ENCODE data around the gene C9orf43. TPM values are rescaled to one million over a fixed set of nuclear protein-coding genes. Genes with fewer than 3 reads are reported as not detected.

C9orf43 gene
- total RNA-seq, 1 experiment from 2014 or later, result 0.82 TPM

- Histone ChIP-seq H3K79me2 (ENCODE audit: low read length) (no peaks in the 10 kb centered on the region), H3K4me1 (ENCODE audit: low read length) (no peaks in the 10 kb centered on the region), H3K4me2 (ENCODE audit: low read depth, low read length, poor library complexity, severe bottlenecking) (no peak overlapping the region), H4K20me1 (ENCODE audit: insufficient read depth, low read depth, low read length) (no peaks in the 10 kb centered on the region), H3K27me3 (ENCODE audit: low read length) (no peaks in the 10 kb centered on the region), H3K9me2 (replicated peaks; ENCODE audit: insufficient read depth, low read length) (no peaks in the 10 kb centered on the region), H3K9me3 (ENCODE audit: low read length) (no peaks in the 10 kb centered on the region), H3K4me3 (ENCODE audit: low read length) (no peak overlapping the region), H3K36me3 (ENCODE audit: insufficient read depth, low read length) (no peaks in the 10 kb centered on the region), H2AFZ (ENCODE audit: low read length) (no peak overlapping the region), H3K9ac (ENCODE audit: low read length) (no peak overlapping the region), H3K27ac (ENCODE audit: low read length) (no peak overlapping the region)
- no peak for DNase-seq
Measured at GRCh38 chr9:113444736-113445135, 34.2 kb downstream of the C9orf43 start.

DNA sequence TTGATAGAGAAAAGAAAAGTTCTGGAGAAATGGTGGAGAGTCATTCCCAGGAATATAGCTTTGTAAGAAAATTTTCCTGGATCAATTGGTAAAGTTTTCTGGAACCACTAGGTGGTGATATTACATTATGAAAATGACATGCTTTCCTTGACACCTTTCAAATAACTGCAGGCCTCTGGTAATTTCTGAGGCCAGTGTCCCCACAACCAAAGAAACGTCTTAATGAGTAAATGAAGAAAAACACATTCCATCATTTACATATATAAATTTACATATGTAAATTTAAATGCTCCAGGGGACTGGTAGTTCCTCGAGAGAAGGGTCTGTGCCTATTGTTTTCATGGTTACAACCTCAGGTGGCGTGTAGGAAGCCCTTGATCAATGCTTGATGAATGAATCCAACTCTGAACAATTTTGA is 35.8 kb downstream of the C9orf43 start:
- Histone ChIP-seq H3K36me3 (ENCODE audit: insufficient read depth, low read length) (no peaks in the 10 kb centered on the region), H3K9me3 (ENCODE audit: low read length) (no peaks in the 10 kb centered on the region), H3K4me1 (ENCODE audit: low read length) (no peaks in the 10 kb centered on the region), H3K9me2 (replicated peaks; ENCODE audit: insufficient read depth, low read length) (no peaks in the 10 kb centered on the region), H2AFZ (ENCODE audit: low read length) (no peak overlapping the region), H3K27me3 (ENCODE audit: low read length) (no peaks in the 10 kb centered on the region), H3K4me3 (ENCODE audit: low read length) (no peak overlapping the region), H3K79me2 (ENCODE audit: low read length) (no peaks in the 10 kb centered on the region), H4K20me1 (ENCODE audit: insufficient read depth, low read depth, low read length) (no peaks in the 10 kb centered on the region), H3K27ac (ENCODE audit: low read length) (no peak overlapping the region), H3K4me2 (ENCODE audit: low read depth, low read length, poor library complexity, severe bottlenecking) (no peak overlapping the region), H3K9ac (ENCODE audit: low read length) (no peak overlapping the region)
- DNase-seq, result peak; percentile 59

DNA sequence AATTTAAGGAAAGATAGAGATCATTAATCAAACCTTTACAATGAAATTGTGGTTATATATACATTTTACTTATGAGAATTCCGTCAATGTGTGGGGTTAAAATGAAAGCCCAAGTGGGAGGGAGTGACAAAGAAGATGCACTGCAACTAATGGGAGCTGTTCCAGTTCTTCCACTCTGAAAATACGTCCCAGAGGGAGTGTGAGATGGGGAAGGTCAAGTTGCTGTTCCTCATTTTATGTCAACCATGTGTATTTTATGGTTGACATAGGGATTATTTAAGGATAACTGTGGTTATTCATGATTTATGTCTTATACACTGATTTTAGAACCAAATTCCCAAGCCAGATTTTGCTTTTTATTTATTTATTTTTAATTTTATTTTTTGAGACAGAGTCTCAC is 38.8 kb downstream of the C9orf43 start:
- Histone ChIP-seq H4K20me1 (ENCODE audit: insufficient read depth, low read depth, low read length) (no peaks in the 10 kb centered on the region), H3K9me3 (ENCODE audit: low read length) (no peaks in the 10 kb centered on the region), H3K9ac (ENCODE audit: low read length) (no peak overlapping the region), H3K36me3 (ENCODE audit: insufficient read depth, low read length) (no peaks in the 10 kb centered on the region), H3K27me3 (ENCODE audit: low read length) (no peaks in the 10 kb centered on the region), H3K4me2 (ENCODE audit: low read depth, low read length, poor library complexity, severe bottlenecking) (no peak overlapping the region), H3K4me1 (ENCODE audit: low read length) (no peaks in the 10 kb centered on the region), H3K4me3 (ENCODE audit: low read length) (no peak overlapping the region), H3K79me2 (ENCODE audit: low read length) (no peaks in the 10 kb centered on the region), H2AFZ (ENCODE audit: low read length) (no peak overlapping the region), H3K27ac (ENCODE audit: low read length) (no peak overlapping the region), H3K9me2 (replicated peaks; ENCODE audit: insufficient read depth, low read length) (no peaks in the 10 kb centered on the region)
- DNase-seq, result no peak

GRCh38 chr9:113452113-113452605 is 41.6 kb downstream of the C9orf43 start:
- no peak for DNase-seq
- Histone ChIP-seq H3K4me2 (ENCODE audit: low read depth, low read length, poor library complexity, severe bottlenecking) (no peak overlapping the region), H4K20me1 (ENCODE audit: insufficient read depth, low read depth, low read length) (no peaks in the 10 kb centered on the region), H2AFZ (ENCODE audit: low read length) (no peak overlapping the region), H3K9me2 (replicated peaks; ENCODE audit: insufficient read depth, low read length) (no peaks in the 10 kb centered on the region), H3K27ac (ENCODE audit: low read length) (no peak overlapping the region), H3K9me3 (ENCODE audit: low read length) (no peaks in the 10 kb centered on the region), H3K27me3 (ENCODE audit: low read length) (no peaks in the 10 kb centered on the region), H3K4me1 (ENCODE audit: low read length) (no peaks in the 10 kb centered on the region), H3K36me3 (ENCODE audit: insufficient read depth, low read length) (no peaks in the 10 kb centered on the region), H3K4me3 (ENCODE audit: low read length) (no peak overlapping the region), H3K9ac (ENCODE audit: low read length) (no peak overlapping the region), H3K79me2 (ENCODE audit: low read length) (no peaks in the 10 kb centered on the region)

- Histone ChIP-seq H3K36me3 (ENCODE audit: insufficient read depth, low read length) (no peaks in the 10 kb centered on the region), H3K27me3 (ENCODE audit: low read length) (no peaks in the 10 kb centered on the region), H3K79me2 (ENCODE audit: low read length) (no peaks in the 10 kb centered on the region), H3K4me3 (ENCODE audit: low read length) (no peak overlapping the region), H3K4me2 (ENCODE audit: low read depth, low read length, poor library complexity, severe bottlenecking) (no peak overlapping the region), H4K20me1 (ENCODE audit: insufficient read depth, low read depth, low read length) (no peaks in the 10 kb centered on the region), H3K9me2 (replicated peaks; ENCODE audit: insufficient read depth, low read length) (no peaks in the 10 kb centered on the region), H3K9ac (ENCODE audit: low read length) (no peak overlapping the region), H2AFZ (ENCODE audit: low read length) (no peak overlapping the region), H3K27ac (ENCODE audit: low read length) (no peak overlapping the region), H3K9me3 (ENCODE audit: low read length) (no peaks in the 10 kb centered on the region), H3K4me1 (ENCODE audit: low read length) (no peaks in the 10 kb centered on the region)
- no peak for DNase-seq
Measured at GRCh38 chr9:113454914-113455761, 44.6 kb downstream of the C9orf43 start.

DNA sequence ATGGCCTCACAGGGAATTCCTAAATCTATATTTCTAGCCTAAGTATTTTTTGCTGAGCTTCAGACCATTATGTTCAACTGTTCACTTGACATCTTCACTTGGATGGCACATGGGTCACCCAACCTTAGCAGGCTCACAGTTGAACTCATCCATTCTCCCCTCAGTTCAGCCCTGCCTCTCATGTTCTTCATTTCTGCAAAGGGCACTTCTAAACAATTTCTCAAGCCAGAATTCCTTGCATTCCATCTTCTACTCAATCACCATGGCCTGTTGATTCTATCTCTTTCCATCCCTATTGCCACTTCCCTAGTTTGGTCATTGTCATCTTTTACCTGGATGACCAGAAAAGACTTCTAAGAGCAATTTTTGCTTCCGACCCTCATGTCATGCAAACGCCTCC is 45.7 kb downstream of the C9orf43 start:
- Histone ChIP-seq H3K4me1 (ENCODE audit: low read length) (no peaks in the 10 kb centered on the region), H3K9me3 (ENCODE audit: low read length) (no peaks in the 10 kb centered on the region), H3K27me3 (ENCODE audit: low read length) (no peaks in the 10 kb centered on the region), H3K9ac (ENCODE audit: low read length) (no peak overlapping the region), H4K20me1 (ENCODE audit: insufficient read depth, low read depth, low read length) (no peaks in the 10 kb centered on the region), H3K4me3 (ENCODE audit: low read length) (no peak overlapping the region), H3K9me2 (replicated peaks; ENCODE audit: insufficient read depth, low read length) (no peaks in the 10 kb centered on the region), H3K79me2 (ENCODE audit: low read length) (no peaks in the 10 kb centered on the region), H3K36me3 (ENCODE audit: insufficient read depth, low read length) (no peaks in the 10 kb centered on the region), H3K4me2 (ENCODE audit: low read depth, low read length, poor library complexity, severe bottlenecking) (no peak overlapping the region), H2AFZ (ENCODE audit: low read length) (no peak overlapping the region), H3K27ac (ENCODE audit: low read length) (no peak overlapping the region)
- peak; percentile 22 for DNase-seq

DNA sequence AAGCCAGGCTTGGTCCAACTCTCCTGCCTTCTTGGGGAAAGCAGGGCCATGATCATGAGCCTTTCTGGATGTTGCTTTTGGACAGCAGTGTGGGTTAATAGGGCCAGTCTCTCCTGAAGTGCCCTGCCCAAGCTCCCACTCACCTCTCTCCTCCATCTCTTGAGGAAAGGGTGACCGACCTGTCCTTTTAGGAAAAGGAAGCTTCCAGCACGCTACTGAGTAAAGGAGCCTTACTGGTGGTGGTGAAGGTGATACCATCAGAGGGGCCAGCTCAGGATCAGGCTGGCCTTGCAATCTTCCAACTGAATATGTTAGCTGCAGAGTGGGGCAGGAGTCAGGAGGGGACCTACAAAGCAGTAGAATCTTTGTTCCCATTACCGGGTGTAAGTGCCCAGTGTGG is 50.7 kb downstream of the C9orf43 start:
- no peak overlapping the region for H2AFZ ChIP-seq (ENCODE audit: low read length)
- no peaks in the 10 kb centered on the region for H3K9me2 ChIP-seq (replicated peaks; ENCODE audit: insufficient read depth, low read length)
- no peak overlapping the region for H3K4me2 ChIP-seq (ENCODE audit: low read depth, low read length, poor library complexity, severe bottlenecking)
- no peak overlapping the region for H3K4me3 ChIP-seq (ENCODE audit: low read length)
- no peaks in the 10 kb centered on the region for H4K20me1 ChIP-seq (ENCODE audit: insufficient read depth, low read depth, low read length)
- H3K9me3 ChIP-seq (ENCODE audit: low read length), result no peaks in the 10 kb centered on the region
- H3K36me3 ChIP-seq (ENCODE audit: insufficient read depth, low read length), result no peaks in the 10 kb centered on the region
- no peak overlapping the region for H3K27ac ChIP-seq (ENCODE audit: low read length)
- no peaks in the 10 kb centered on the region for H3K27me3 ChIP-seq (ENCODE audit: low read length)
- peak; percentile 6 for DNase-seq
- no peak overlapping the region for H3K9ac ChIP-seq (ENCODE audit: low read length)
- no peaks in the 10 kb centered on the region for H3K4me1 ChIP-seq (ENCODE audit: low read length)
- H3K79me2 ChIP-seq (ENCODE audit: low read length), result no peaks in the 10 kb centered on the region

DNA sequence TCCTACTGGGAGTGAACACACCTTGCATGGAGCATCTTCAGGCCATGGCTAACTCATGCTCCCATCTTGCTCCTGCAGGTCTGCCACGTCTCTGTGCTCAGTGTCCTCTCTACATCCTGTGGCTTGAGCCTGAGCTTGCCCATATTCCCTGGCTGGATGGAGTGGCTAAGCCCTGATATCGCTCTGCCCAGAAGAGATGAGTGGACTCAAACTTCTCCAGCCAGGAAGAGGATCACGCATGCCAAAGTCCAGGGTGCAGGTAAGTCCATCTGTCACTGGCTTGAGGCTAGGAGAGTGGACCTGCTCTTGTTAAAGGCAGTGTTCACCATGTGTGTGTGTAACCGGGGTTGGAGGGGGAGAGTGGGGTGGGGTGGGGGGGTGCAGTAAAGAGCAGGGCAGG is 51.4 kb downstream of the C9orf43 start:
- no peaks in the 10 kb centered on the region for H3K9me2 ChIP-seq (replicated peaks; ENCODE audit: insufficient read depth, low read length)
- H3K4me1 ChIP-seq (ENCODE audit: low read length), result no peaks in the 10 kb centered on the region
- H3K27me3 ChIP-seq (ENCODE audit: low read length), result no peaks in the 10 kb centered on the region
- H3K36me3 ChIP-seq (ENCODE audit: insufficient read depth, low read length), result no peaks in the 10 kb centered on the region
- DNase-seq, result no peak
- H3K79me2 ChIP-seq (ENCODE audit: low read length), result no peaks in the 10 kb centered on the region
- no peak overlapping the region for H3K4me2 ChIP-seq (ENCODE audit: low read depth, low read length, poor library complexity, severe bottlenecking)
- no peaks in the 10 kb centered on the region for H4K20me1 ChIP-seq (ENCODE audit: insufficient read depth, low read depth, low read length)
- H2AFZ ChIP-seq (ENCODE audit: low read length), result no peak overlapping the region
- H3K9me3 ChIP-seq (ENCODE audit: low read length), result no peaks in the 10 kb centered on the region
- H3K9ac ChIP-seq (ENCODE audit: low read length), result no peak overlapping the region
- no peak overlapping the region for H3K27ac ChIP-seq (ENCODE audit: low read length)
- no peak overlapping the region for H3K4me3 ChIP-seq (ENCODE audit: low read length)
